Nephron (organoid): ENCODE measurements around the gene OGFOD3.

Experiments
- H3K27ac Mint-ChIP-seq, 3 experiments: 2 replicates each; pipeline ENCODE4 v1.8.0; 2020; ENCODE audit warnings: mixed read lengths in 3 of 3, mild to moderate bottlenecking in 2 of 3, moderate library complexity in 1 of 3
- H3K27me3 Mint-ChIP-seq: 2 replicates; pipeline ENCODE4 v1.8.0; 2021; ENCODE audit warnings: low read depth, mild to moderate bottlenecking, moderate library complexity, mixed read lengths
- H3K36me3 Mint-ChIP-seq: 2 replicates; pipeline ENCODE4 v1.8.0; 2020; ENCODE audit warnings: low read depth, mixed read lengths
- H3K4me1 Mint-ChIP-seq: 2 replicates; pipeline ENCODE4 v1.8.0; 2020; ENCODE audit warnings: mixed read lengths
- H3K4me3 Mint-ChIP-seq, 3 experiments: 2 replicates each; pipeline ENCODE4 v1.8.0; 2020; ENCODE audit warnings: mild to moderate bottlenecking in 3 of 3, mixed read lengths in 3 of 3, moderate library complexity in 2 of 3
- H3K9me3 Mint-ChIP-seq: 2 replicates; pipeline ENCODE4 v1.8.0; 2020; ENCODE audit warnings: mixed read lengths
- TF ChIP-seq, protein P1 (sequence below), 3 experiments: fragments of 200-600 bp; sonication (generic); IDR thresholded peaks; one replicate each; pipeline ENCODE4 v1.5.0; 2021; ENCODE audit warnings: antibody characterized with exemption in 3 of 3; ENCODE audit not compliant: unreplicated experiment in 3 of 3

OGFOD3 gene

GRCh38 chr17:82411396-82412053 lies 6.9 kb downstream of the OGFOD3 start:
- H3K4me1 Mint-ChIP-seq, result peaks cover 34% of the 10 kb centered on the region
- no peak overlapping the region for H3K27ac Mint-ChIP-seq
- peaks cover 9% of the 10 kb centered on the region for H3K36me3 Mint-ChIP-seq
- TF ChIP-seq, protein P1, sequence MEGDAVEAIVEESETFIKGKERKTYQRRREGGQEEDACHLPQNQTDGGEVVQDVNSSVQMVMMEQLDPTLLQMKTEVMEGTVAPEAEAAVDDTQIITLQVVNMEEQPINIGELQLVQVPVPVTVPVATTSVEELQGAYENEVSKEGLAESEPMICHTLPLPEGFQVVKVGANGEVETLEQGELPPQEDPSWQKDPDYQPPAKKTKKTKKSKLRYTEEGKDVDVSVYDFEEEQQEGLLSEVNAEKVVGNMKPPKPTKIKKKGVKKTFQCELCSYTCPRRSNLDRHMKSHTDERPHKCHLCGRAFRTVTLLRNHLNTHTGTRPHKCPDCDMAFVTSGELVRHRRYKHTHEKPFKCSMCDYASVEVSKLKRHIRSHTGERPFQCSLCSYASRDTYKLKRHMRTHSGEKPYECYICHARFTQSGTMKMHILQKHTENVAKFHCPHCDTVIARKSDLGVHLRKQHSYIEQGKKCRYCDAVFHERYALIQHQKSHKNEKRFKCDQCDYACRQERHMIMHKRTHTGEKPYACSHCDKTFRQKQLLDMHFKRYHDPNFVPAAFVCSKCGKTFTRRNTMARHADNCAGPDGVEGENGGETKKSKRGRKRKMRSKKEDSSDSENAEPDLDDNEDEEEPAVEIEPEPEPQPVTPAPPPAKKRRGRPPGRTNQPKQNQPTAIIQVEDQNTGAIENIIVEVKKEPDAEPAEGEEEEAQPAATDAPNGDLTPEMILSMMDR (IDR thresholded peaks at IDR 0.05; ENCODE audit: unreplicated experiment in 3 of 3), result no peak
- no peak overlapping the region for H3K4me3 Mint-ChIP-seq
- H3K27me3 Mint-ChIP-seq, result no peaks in the 10 kb centered on the region
- H3K9me3 Mint-ChIP-seq, result no peaks in the 10 kb centered on the region

GRCh38 chr17:82410014-82410716 lies 8.2 kb downstream of the OGFOD3 start:
- Mint-ChIP-seq H3K27ac (no peak overlapping the region), H3K4me1 (peaks cover 34% of the 10 kb centered on the region), H3K36me3 (peaks cover 11% of the 10 kb centered on the region), H3K4me3 (no peak overlapping the region), H3K27me3 (no peaks in the 10 kb centered on the region), H3K9me3 (no peaks in the 10 kb centered on the region)
- TF ChIP-seq, protein P1 (IDR thresholded peaks at IDR 0.05; ENCODE audit: unreplicated experiment in 3 of 3), result no peak

GRCh38 chr17:82408938-82409318 lies 9.5 kb downstream of the OGFOD3 start:
- H3K4me1 Mint-ChIP-seq, result peaks cover 28% of the 10 kb centered on the region
- peaks cover 8% of the 10 kb centered on the region for H3K36me3 Mint-ChIP-seq
- no peaks in the 10 kb centered on the region for H3K9me3 Mint-ChIP-seq
- H3K27ac Mint-ChIP-seq, result no peak overlapping the region
- no peaks in the 10 kb centered on the region for H3K27me3 Mint-ChIP-seq
- TF ChIP-seq, protein P1 (IDR thresholded peaks at IDR 0.05; ENCODE audit: unreplicated experiment in 3 of 3), result no peak
- H3K4me3 Mint-ChIP-seq, result peak overlapping the region in 1 of 3 experiments; percentile 52

- TF ChIP-seq, protein P1 (IDR thresholded peaks at IDR 0.05; ENCODE audit: unreplicated experiment in 3 of 3), result no peak
- peaks cover 28% of the 10 kb centered on the region for H3K4me1 Mint-ChIP-seq
- H3K4me3 Mint-ChIP-seq, result no peak overlapping the region
- H3K36me3 Mint-ChIP-seq, result peaks cover 12% of the 10 kb centered on the region
- H3K27ac Mint-ChIP-seq, result no peak overlapping the region
- no peaks in the 10 kb centered on the region for H3K9me3 Mint-ChIP-seq
- no peaks in the 10 kb centered on the region for H3K27me3 Mint-ChIP-seq
Measured at GRCh38 chr17:82408288-82408937, 10.0 kb downstream of the OGFOD3 start.

DNA sequence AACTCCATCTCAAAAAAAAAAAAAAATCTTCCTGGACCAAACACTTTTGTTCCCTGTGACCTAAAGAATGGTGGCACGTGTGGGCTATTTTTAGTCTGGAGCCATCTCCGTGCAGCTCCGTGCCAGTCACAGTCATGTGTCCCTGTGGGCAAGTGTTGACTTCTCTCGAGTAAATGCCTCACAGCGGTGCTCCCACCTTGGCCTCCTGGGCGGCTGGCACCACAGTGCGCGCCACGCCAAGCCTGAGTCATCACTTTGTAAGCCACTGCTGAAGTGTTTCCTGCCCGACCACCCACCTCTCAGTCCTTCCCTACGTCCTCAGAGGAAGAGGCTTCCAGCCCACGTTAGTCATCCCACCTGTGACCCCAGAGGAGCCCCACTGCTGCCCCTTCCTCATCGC lies 11.1 kb downstream of the OGFOD3 start:
- Mint-ChIP-seq H3K36me3 (peaks cover 13% of the 10 kb centered on the region), H3K27me3 (no peaks in the 10 kb centered on the region), H3K4me1 (peaks cover 23% of the 10 kb centered on the region), H3K27ac (no peak overlapping the region), H3K9me3 (no peaks in the 10 kb centered on the region), H3K4me3 (no peak overlapping the region)
- TF ChIP-seq, protein P1 (IDR thresholded peaks at IDR 0.05; ENCODE audit: unreplicated experiment in 3 of 3), result no peak
